GM18526 (cell line): ENCODE measurements around the gene C15orf61.

Experiments
- POLR2A ChIP-seq: IDR thresholded peaks from 3 replicates; pipeline ENCODE4 v1.6.1; 2011; ENCODE audit not compliant: insufficient read length; ENCODE audit errors: extremely low read depth

The C15orf61 gene

GRCh38 chr15:67508407-67508806 lies 12.5 kb upstream of the C15orf61 start:
- no peak for TF ChIP-seq POLR2A

- TF ChIP-seq POLR2A: no peak
Observed at GRCh38 chr15:67509918-67510317, 11.0 kb upstream of the C15orf61 start.

GRCh38 chr15:67510597-67511190 lies 10.2 kb upstream of the C15orf61 start:
- no peak for TF ChIP-seq POLR2A

GRCh38 chr15:67511606-67512005 lies 9.3 kb upstream of the C15orf61 start:
- TF ChIP-seq POLR2A: no peak

DNA sequence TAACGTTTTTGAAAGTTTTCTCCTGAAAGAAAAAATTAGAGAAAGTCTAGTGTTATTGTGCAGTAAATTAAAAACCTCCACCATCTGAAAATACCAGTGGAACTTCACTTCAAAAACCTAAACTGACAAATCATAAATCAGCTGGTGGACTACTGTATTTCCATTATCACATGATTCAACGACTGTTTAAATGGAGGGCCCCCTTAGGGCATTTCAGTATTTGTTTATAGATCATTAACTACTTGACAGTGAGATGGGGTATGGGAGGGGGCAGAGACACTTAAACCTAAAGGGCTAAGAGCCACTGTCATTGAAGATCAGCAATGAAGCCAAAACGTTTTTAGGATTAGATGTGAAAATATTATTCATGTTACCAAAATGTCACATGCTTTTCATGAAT lies 8.8 kb upstream of the C15orf61 start:
- no peak for TF ChIP-seq POLR2A

DNA sequence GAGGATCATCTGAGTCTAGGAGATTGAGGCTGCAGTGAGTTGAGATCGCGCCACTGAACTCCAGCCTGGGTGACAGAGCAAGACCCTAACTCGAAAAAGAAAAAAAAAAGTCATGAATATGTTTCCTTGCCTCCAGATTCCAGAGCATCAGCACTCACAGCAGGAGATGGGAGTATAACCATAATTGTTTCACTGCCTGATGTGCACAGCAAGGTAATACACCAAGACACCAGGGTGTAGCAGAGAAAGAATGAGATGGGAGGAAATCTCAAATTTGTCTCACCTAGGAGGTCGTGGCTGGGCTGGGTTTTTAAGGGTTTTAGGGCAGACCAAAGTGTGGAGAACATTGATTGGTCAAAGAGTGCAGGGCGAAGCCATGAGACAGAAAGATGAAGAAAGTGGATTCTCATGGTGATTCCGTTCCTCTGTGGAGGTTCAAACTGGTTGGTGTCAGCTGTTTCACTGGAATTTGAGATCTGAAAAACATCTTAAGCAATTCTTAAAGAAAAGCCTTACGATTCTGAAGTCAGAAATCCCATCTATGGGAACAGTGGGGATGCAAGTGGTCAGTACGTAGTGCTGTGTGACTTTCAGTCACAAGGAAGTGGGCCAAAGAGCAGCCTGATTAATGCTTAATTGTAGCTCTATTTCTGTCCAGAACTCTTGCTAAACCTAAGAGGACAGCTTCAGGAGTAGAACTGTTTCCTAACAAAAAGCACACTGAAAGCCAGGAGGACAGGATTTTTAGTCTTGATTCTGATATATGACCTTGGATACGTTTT lies 7.8 kb upstream of the C15orf61 start:
- TF ChIP-seq POLR2A: no peak

DNA sequence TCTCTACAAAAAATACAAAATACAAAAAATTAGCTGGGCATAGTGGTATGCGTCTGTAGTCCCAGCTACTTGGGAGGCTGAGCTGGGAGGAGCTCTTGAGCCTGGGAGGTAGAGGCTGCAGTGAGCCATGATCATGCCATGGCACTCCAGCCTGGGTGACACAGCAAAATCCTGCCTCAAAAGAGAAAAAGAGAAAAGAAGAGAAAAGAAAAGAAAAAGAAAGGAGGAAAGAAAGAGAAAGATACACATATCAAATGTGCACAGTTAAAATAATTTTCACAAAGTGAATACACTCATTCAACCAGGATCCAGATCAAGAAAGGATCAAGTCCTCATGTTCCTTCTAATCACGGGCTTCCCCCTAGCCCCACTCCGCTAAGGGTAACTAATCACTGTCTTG lies 5.8 kb upstream of the C15orf61 start:
- no peak for TF ChIP-seq POLR2A

- TF ChIP-seq POLR2A: no peak
Observed at GRCh38 chr15:67515557-67515956, 5.4 kb upstream of the C15orf61 start.

DNA sequence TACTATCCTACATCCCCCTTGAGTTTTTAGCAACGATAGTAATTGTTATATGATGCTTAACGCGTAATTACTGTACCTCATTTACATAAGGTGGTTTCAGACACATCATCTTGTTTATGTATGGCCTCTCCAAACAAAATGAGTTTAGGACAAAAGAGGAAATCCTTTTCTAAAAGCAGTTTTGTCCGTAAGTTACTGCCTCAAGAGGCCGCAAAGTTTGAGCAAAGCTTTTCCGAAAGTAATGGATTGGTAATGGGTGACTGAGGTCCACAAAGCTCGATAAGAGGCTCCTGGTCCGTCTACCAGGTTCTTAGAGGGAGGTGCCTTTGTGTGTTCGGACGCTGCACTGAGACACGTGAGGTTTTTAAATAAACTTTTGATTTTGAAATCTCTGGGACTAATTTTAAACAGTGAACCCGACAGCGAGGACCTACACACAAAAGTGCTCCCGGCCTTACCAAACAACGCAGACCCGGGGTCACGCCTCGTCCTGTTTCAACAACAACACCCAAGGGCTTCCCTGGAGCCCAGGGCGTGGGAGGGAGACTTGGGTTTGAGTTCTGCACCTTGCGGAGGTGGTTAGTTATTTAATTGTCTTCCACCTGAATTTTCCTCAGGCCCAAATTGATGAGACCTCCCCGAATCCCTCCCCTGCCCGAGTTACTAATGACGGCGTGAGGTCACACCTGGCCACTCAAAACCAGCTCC lies 456 bp upstream of the C15orf61 start:
- no peak for TF ChIP-seq POLR2A

GRCh38 chr15:67521783-67522568 lies 1.0 kb downstream of the C15orf61 start:
- TF ChIP-seq POLR2A: no peak

- TF ChIP-seq POLR2A: no peak
Observed at GRCh38 chr15:67523330-67523729, 2.4 kb downstream of the C15orf61 start.

DNA sequence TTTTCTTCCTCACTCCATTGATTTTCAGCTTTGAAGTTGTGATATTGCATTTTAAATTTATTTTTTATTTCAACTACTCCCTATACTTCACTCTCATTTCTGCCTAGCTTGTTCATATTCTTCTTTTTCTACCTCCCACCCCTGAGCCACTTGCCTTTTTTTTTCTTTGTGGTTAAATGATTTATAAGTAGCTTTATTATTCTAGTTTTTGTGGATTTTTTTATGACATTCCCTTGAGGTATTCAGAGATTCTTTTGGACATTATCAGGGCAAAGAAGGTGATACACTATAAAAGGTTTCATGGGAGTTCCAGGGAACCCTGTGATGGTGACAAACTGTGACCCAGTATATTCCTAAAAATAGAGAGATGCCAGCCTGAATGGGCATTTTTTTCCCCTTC lies 3.3 kb downstream of the C15orf61 start:
- no peak for TF ChIP-seq POLR2A

GRCh38 chr15:67528513-67528912 lies 7.6 kb downstream of the C15orf61 start:
- no peak for TF ChIP-seq POLR2A

GRCh38 chr15:67531379-67531914 lies 10.5 kb downstream of the C15orf61 start:
- TF ChIP-seq POLR2A: no peak

GRCh38 chr15:67533873-67534272 lies 12.9 kb downstream of the C15orf61 start:
- no peak for TF ChIP-seq POLR2A
